Activated CD4-positive, CD25-positive, alpha-beta regulatory T cell treated with anti-CD3 and anti-CD28 coated beads, Interleukin-2, amount 50 U/mL, for 16 hours (primary cell): ENCODE measurements around the gene PYHIN1.

Experiments used
- DNase-seq: peaks from one replicate; pipeline ENCODE4 v3.0.0-alpha.2; 2020; ENCODE audit warnings: low read depth, low spot score

The PYHIN1 gene

DNA sequence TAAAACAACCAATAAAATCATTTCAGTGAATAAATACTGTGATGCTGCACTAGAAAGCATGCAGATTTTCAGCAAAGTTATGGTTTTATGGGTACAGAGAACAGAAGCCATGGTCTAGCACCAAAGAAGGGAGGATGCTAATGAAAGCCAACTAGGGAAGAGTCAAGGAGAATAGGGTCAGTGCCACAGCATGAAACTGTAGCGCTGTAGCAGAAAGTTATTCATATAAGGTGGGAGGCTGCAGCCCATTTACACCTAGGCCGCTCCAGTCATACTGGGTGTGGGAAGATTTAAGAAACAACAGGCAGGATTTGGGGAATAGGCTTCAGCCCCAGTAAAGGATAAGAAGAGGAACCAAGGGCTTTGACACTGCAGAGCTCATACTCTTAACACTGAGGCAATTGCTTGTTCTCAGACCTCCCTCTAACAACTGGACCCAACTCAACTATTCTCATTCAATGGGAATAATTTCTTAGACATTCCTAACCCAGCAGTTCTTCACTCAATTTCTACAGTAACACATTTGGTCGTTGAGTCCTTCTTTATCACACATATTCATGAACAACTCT is 82.7 kb downstream of the PYHIN1 start:
- no peak for DNase-seq

DNA sequence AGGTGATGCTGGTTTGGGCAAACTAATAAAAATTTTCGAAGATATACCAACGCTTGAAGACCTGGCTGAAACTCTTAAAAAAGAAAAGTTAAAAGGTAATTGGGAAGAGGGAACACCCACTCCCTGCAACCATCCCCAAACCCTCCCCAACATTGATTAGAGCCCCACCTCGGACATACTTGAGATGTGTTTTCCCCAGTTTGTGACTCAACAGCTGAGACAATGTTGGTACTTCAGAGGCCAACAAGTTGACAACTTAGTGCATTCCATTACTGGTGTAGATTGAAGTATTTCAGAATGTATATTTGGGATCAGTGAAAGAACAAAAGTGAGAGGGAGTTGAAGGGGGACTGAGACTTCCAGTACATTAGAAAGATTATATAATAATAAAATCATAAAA is 83.5 kb downstream of the PYHIN1 start:
- DNase-seq, result no peak

DNA sequence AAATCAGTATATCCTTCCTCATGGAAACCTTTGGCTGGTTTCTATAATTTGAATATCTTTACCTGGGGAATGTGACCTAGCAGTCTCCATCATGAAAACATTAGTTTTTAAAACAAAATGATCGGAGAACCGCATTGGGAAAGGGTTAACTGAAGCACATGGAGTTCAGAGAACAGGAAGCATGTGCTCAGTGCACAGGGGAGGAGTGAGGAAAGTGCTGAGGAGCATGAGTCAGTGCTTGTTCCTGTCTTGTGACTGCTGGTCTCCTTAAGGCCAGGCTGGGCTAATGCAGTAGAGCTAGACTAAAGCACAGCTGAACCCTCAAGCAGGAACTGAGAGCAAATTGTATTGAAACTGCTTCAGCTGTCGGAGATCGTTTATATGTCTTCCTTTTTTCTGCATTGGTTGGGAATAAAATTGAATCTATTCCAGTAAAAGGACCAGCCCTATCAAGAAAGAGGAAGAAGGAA is 84.1 kb downstream of the PYHIN1 start:
- DNase-seq, result peak; percentile 42

DNA sequence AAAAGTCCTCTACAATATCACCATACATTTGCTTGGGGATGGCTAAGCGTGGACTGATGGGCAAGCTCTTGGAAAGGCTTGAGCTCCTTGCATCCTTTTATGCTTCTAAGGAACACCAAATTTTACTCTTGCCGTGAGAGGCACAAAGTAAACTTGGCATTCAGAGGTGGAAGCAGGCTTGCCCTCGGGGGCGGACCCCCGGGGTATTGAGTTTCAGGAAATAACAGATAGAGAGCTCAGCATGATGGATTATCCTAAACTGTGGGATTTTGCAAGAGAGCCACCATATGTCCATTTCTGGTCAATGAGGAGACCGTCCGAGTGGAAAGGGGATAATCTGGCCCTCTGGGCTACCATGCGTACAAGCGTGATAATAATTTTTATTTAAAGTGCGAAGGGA is 92.4 kb downstream of the PYHIN1 start:
- DNase-seq, result no peak

DNA sequence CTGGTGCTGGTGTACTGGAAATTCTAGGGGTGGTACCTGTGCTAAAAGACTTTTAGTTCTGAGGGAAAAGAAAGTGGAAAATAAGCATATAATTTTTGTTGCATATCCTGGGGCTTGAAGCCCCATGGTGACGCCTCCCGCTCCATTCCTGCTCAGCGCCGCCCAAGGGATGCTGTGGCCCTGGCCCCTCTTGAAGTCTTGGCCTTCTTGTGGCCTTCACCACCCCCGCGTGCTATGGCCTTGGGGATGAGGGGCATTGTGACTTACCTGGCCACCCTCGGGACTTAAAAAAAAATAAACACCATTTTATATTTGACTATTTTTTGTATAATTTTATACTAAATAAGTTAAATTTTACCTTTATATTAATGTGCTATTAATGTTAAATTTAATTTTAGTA is 93.7 kb downstream of the PYHIN1 start:
- DNase-seq, result no peak
